GM23248 (cell line): ENCODE measurements around the gene CDH11.

ENCODE experiments used
- EZH2 ChIP-seq: fragments of 200-600 bp; sonication (generic); IDR thresholded peaks from 2 replicates; pipeline ENCODE4 v1.6.1; 2018; ENCODE audit warnings: antibody characterized with exemption, mild to moderate bottlenecking; ENCODE audit not compliant: insufficient read depth, poor library complexity, severe bottlenecking
- EZH2phosphoT487 ChIP-seq: fragments of 200-600 bp; sonication (generic); IDR thresholded peaks from 2 replicates; pipeline ENCODE4 v1.6.1; 2018; ENCODE audit warnings: antibody characterized with exemption, moderate library complexity, mild to moderate bottlenecking, low read depth; ENCODE audit not compliant: insufficient read depth

GRCh38 chr16:65061935-65062518 is 59.8 kb downstream of the CDH11 start:
- TF ChIP-seq EZH2phosphoT487 (no peak), EZH2 (no peak)
